ENCODE results near the gene KAZN.

Gene KAZN

GRCh38 chr1:14741082-14741481 is 142.6 kb downstream of the KAZN start:
- no peak for DNase-seq
- no peaks in the 10 kb centered on the region for H3K4me1 ChIP-seq (ENCODE audit: low read length)
- H3K9me2 ChIP-seq (replicated peaks; ENCODE audit: insufficient read depth, low read length), result no peaks in the 10 kb centered on the region
- no peaks in the 10 kb centered on the region for H3K79me2 ChIP-seq (ENCODE audit: low read length)
- TF ChIP-seq CTCF (IDR thresholded peaks at IDR 0.05; ENCODE audit: low read length), result no peak
- no peak for TF ChIP-seq EZH2phosphoT487 (IDR thresholded peaks at IDR 0.05; ENCODE audit: low read length)
- TF ChIP-seq EZH2 (optimal IDR thresholded peaks at IDR 0.05; ENCODE audit: low read depth, low read length), result no peak
- no peaks in the 10 kb centered on the region for H3K9me3 ChIP-seq (replicated peaks; ENCODE audit: insufficient read depth, low read length)
- no peaks in the 10 kb centered on the region for H4K20me1 ChIP-seq (ENCODE audit: insufficient read depth, low read length)
- no peaks in the 10 kb centered on the region for H3F3A ChIP-seq (ENCODE audit: insufficient read depth, low read length)
- no peak overlapping the region for H3K9ac ChIP-seq (ENCODE audit: low read length)
- H3K4me2 ChIP-seq (ENCODE audit: low read depth, low read length), result no peak overlapping the region
- H3K4me3 ChIP-seq (ENCODE audit: low read length), result no peak overlapping the region
- H3K36me3 ChIP-seq (replicated peaks; ENCODE audit: insufficient read depth, low read length), result no peaks in the 10 kb centered on the region
- H3K27ac ChIP-seq (ENCODE audit: low read length), result no peak overlapping the region
- no peaks in the 10 kb centered on the region for H3K27me3 ChIP-seq (replicated peaks; ENCODE audit: insufficient read depth, low read length)
- H2AFZ ChIP-seq (ENCODE audit: low read length), result no peak overlapping the region

GRCh38 chr1:14741532-14741931 is 143.0 kb downstream of the KAZN start:
- Histone ChIP-seq H3K4me1 (ENCODE audit: low read length) (no peaks in the 10 kb centered on the region), H3K4me2 (ENCODE audit: low read depth, low read length) (no peak overlapping the region)

GRCh38 chr1:14742181-14742980 is 143.9 kb downstream of the KAZN start:
- Histone ChIP-seq H2AFZ (ENCODE audit: low read length) (no peak overlapping the region), H3K4me2 (ENCODE audit: low read depth, low read length) (no peak overlapping the region), H3K9me2 (replicated peaks; ENCODE audit: insufficient read depth, low read length) (no peaks in the 10 kb centered on the region), H3K27me3 (replicated peaks; ENCODE audit: insufficient read depth, low read length) (no peaks in the 10 kb centered on the region), H3K27ac (ENCODE audit: low read length) (no peak overlapping the region), H3F3A (ENCODE audit: insufficient read depth, low read length) (no peaks in the 10 kb centered on the region), H3K9ac (ENCODE audit: low read length) (no peak overlapping the region), H3K4me3 (ENCODE audit: low read length) (no peak overlapping the region), H3K9me3 (replicated peaks; ENCODE audit: insufficient read depth, low read length) (no peaks in the 10 kb centered on the region), H3K79me2 (ENCODE audit: low read length) (no peaks in the 10 kb centered on the region), H3K4me1 (ENCODE audit: low read length) (no peaks in the 10 kb centered on the region), H3K36me3 (replicated peaks; ENCODE audit: insufficient read depth, low read length) (no peaks in the 10 kb centered on the region), H4K20me1 (ENCODE audit: insufficient read depth, low read length) (no peaks in the 10 kb centered on the region)
- TF ChIP-seq CTCF (IDR thresholded peaks at IDR 0.05; ENCODE audit: low read length), result no peak
- TF ChIP-seq EZH2 (optimal IDR thresholded peaks at IDR 0.05; ENCODE audit: low read depth, low read length), result no peak
- no peak for TF ChIP-seq EZH2phosphoT487 (IDR thresholded peaks at IDR 0.05; ENCODE audit: low read length)
- no peak for DNase-seq

More at GRCh38 chr1:14741532-14741931, 143.0 kb downstream of the KAZN start:
- no peak for TF ChIP-seq CTCF (IDR thresholded peaks at IDR 0.05; ENCODE audit: low read length)
- TF ChIP-seq EZH2phosphoT487 (IDR thresholded peaks at IDR 0.05; ENCODE audit: low read length), result no peak
- no peak for TF ChIP-seq EZH2 (optimal IDR thresholded peaks at IDR 0.05; ENCODE audit: low read depth, low read length)
- Histone ChIP-seq H3K27me3 (replicated peaks; ENCODE audit: insufficient read depth, low read length) (no peaks in the 10 kb centered on the region), H3F3A (ENCODE audit: insufficient read depth, low read length) (no peaks in the 10 kb centered on the region), H3K36me3 (replicated peaks; ENCODE audit: insufficient read depth, low read length) (no peaks in the 10 kb centered on the region), H3K4me3 (ENCODE audit: low read length) (no peak overlapping the region), H4K20me1 (ENCODE audit: insufficient read depth, low read length) (no peaks in the 10 kb centered on the region), H3K9me3 (replicated peaks; ENCODE audit: insufficient read depth, low read length) (no peaks in the 10 kb centered on the region), H3K9me2 (replicated peaks; ENCODE audit: insufficient read depth, low read length) (no peaks in the 10 kb centered on the region), H3K27ac (ENCODE audit: low read length) (no peak overlapping the region), H3K9ac (ENCODE audit: low read length) (no peak overlapping the region), H2AFZ (ENCODE audit: low read length) (no peak overlapping the region), H3K79me2 (ENCODE audit: low read length) (no peaks in the 10 kb centered on the region)
- DNase-seq, result no peak

Measured in MM.1S (cell line).